Fibroblast of mammary gland (primary cell): ENCODE data around the gene DPF3.

Source experiments
- DNase-seq: peaks from one replicate; pipeline ENCODE4 v3.0.0-alpha.2; 2010; ENCODE audit warnings: low read depth
- H3K4me3 ChIP-seq: 2 replicates; pipeline ENCODE4 v1.5.1; 2011; ENCODE audit warnings: low read depth, mild to moderate bottlenecking, low read length, moderate library complexity; ENCODE audit not compliant: control insufficient read depth
- TF ChIP-seq, protein P1 (sequence below): conservative IDR thresholded peaks from 2 replicates; pipeline ENCODE4 v1.5.1; 2011; ENCODE audit warnings: low read depth, low read length, inconsistent platforms; ENCODE audit not compliant: control insufficient read depth, insufficient read depth

Gene DPF3

DNA sequence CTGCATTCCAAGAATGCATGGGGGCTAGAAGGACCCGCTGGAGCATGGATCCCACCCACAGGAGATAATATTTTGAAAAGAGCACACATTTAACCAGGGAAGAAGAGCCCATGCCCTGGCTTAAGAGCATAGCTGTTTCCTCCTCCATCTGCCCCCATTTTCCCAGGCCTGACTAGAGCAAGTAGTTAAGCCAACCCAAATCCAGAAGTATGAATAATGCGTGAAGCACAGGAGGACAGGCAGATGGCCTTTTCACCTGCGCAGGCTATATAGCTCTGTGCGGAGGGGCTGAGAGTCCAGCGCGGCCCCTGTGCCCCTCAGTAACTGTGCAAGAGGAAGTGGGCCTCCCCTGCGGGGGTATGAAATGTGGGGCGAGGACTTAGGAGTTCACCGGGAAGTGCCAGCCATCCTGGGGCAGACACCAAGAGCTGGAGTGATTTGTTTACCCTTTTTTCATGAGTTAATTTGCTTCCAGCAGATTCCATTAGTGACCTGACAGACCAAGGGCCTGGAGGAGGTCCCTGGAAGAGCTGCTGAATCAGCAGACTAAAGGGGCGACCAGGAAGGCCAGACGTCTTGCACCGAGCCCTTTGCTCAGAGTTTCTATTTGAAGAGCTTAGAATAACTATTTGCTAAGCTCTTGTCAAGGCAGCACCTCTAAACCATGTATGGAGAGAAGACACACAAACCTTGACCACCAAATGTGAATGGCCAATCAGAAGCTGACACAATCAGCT lies 37.2 kb downstream of the DPF3 start:
- H3K4me3 ChIP-seq: no peak overlapping the region
- DNase-seq: no peak
- TF ChIP-seq, protein P1, sequence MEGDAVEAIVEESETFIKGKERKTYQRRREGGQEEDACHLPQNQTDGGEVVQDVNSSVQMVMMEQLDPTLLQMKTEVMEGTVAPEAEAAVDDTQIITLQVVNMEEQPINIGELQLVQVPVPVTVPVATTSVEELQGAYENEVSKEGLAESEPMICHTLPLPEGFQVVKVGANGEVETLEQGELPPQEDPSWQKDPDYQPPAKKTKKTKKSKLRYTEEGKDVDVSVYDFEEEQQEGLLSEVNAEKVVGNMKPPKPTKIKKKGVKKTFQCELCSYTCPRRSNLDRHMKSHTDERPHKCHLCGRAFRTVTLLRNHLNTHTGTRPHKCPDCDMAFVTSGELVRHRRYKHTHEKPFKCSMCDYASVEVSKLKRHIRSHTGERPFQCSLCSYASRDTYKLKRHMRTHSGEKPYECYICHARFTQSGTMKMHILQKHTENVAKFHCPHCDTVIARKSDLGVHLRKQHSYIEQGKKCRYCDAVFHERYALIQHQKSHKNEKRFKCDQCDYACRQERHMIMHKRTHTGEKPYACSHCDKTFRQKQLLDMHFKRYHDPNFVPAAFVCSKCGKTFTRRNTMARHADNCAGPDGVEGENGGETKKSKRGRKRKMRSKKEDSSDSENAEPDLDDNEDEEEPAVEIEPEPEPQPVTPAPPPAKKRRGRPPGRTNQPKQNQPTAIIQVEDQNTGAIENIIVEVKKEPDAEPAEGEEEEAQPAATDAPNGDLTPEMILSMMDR: no peak

DNA sequence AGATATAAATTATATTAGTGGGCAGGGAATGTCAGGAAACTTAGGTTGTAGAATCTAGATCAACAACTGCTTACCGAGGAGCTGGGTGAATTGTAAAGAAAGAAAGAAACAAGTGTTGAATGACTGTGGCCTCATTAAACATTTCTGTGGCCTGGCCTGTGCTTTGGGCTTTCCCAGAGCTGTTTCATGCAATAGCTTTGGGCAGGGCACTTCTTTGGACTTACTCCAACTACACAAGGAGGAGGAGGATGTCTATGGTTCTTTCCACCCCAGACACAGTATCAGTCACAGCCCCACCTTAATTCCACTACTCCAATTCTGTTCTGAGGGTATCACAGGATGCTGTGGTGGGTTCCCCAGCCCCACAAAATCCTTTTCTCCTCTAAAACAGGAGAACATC lies 38.0 kb downstream of the DPF3 start:
- H3K4me3 ChIP-seq: no peak overlapping the region
- TF ChIP-seq, protein P1: no peak
- DNase-seq: peak; percentile 37

DNA sequence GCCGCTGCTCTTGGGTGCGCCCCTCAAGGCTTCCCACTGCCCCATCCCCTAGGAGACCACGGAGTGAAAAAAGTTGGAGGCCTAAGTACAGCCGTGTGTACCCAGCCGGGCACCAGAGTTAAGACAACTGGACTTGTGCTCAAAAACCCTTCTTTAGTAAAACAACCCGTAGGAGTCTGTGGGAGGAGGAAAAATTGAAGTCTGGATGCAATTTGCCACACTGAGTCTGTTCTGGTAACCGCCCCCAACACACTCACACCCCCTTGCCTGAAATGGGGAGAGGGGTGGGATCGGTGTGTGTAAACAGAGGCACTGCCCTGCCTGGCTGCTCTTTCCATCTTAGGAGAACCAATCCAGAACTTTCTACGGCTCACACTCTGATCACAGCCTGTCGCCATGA lies 41.7 kb downstream of the DPF3 start:
- H3K4me3 ChIP-seq: no peak overlapping the region
- no peak for DNase-seq
- TF ChIP-seq, protein P1: no peak

DNA sequence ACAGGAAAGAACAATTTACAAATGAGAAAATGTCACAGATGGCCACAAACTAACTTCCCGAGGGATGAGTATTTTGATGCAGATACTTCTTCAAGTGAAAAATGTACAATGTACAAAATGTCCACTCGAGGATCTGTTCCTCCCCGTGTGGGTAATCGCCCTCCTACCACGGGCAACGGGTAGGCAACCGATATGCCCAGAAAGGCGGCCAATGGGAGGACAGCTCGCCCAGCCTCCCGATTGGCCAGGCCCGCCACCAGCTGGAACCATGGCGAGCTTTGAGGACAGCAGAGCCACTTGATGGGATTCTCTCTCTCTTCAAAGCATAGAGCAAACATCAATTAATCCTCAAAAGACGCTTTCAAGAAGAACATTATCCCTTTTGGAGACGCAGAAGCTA lies 42.3 kb downstream of the DPF3 start:
- H3K4me3 ChIP-seq: no peak overlapping the region
- no peak for DNase-seq
- TF ChIP-seq, protein P1: no peak

DNA sequence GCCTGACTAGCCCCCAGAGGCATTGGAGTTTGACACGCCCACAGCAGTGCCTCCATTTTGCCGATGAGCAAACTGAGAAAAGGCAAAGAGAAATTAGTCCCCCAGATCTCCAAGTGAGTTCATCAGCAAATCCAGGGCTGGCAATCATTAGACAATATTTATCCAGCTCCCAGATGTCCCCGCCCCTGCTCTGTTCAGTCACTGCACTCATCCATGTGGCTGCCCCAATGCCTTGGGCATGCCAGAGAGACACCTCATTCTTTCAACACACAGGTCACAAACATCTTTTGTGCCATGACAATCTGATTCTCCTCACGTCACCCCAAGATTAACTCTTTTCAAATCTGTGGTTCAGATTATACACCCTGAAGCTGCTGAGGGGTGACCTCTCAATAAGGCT lies 43.5 kb downstream of the DPF3 start:
- TF ChIP-seq, protein P1: no peak
- no peak overlapping the region for H3K4me3 ChIP-seq
- DNase-seq: peak; percentile 6

DNA sequence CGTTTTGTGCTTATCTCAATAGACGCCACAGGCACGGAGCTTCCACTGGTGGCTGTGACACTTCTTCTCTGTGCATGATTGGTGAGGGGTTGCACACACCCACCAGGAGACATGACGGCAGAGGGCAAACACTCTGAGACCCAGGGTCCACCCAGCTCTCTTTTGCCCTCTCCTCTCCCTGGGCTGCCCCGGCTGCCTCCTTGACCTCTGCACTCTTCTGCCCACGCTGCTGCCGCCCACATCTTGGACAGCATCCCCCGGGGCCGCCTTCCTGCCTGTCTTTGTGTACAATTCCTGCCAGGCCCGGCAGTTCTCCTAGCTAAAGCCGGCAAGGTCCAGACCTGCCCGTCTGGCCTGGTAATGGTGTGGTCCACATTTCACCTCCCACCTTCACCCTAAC lies 44.7 kb downstream of the DPF3 start:
- DNase-seq: no peak
- TF ChIP-seq, protein P1: no peak
- no peak overlapping the region for H3K4me3 ChIP-seq
